Limb (tissue), 2 donors: Measurements from ENCODE around the gene ZFYVE26.
"Not testable (repeated sequence)": the region's sequence is repeated elsewhere in the genome, so short reads cannot be mapped to it uniquely, and the experiment has no call there.

Experiments used
- DNase-seq, 2 donors: peaks; one replicate each; pipeline ENCODE4 v3.0.0-alpha.2; 2016; ENCODE audit errors: extremely low spot score in 2 of 2

ZFYVE26 gene

GRCh38 chr14:67710209-67710608 lies 106.2 kb downstream of the ZFYVE26 start:
- DNase-seq = no peak

GRCh38 chr14:67709796-67710195 lies 106.6 kb downstream of the ZFYVE26 start:
- DNase-seq = not testable (repeated sequence)

DNA sequence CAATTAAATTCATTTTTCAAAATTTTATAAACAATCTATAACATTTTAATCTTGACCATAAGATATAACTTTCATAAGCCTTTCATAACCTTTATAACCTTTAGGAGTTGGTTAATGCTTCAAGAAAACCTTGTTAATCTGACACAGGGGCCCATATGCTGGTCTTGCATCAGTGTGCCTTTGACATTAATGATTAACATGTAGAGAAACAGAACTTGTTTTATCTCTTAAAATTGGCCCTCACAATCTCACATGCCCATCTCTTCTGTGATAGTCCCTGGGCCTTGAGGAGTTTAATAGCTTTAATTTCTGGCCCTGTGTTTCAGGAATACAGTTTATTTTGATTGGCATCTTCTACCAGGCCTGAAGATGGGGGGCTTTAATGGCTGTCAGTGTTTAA lies 107.0 kb downstream of the ZFYVE26 start:
- not testable (repeated sequence) for DNase-seq

- DNase-seq = no peak
Observed at GRCh38 chr14:67705211-67705610, 111.2 kb downstream of the ZFYVE26 start.

GRCh38 chr14:67704484-67705089 lies 111.8 kb downstream of the ZFYVE26 start:
- peak in 1 of 2 donors; percentile 58 for DNase-seq

- no peak for DNase-seq
Observed at GRCh38 chr14:67703997-67704396, 112.4 kb downstream of the ZFYVE26 start.

DNA sequence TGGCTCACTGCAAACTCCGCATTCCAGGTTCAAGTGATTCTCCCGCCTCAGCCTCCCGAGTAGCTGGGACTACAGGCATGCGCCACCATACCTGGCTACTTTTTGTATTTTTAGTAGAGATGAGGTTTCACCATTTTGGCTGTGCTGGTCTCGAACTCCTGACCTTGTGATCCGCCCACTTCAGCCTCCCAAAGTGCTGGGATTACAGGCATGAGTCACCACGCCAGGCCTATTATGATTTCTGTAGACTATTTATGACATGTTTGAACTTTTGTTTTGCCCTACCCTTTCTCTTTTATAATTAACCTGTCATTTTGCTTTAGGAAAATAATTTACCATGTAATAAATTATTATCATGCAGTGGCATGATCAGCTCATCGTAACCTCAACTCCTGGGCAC lies 114.9 kb downstream of the ZFYVE26 start, which contains the start of gene RDH12:
Gene RDH12, plus strand, starts transcription at position 395 of the 400 bp plus-strand sequence. CDS start 20,757 bp downstream, outside the sequence.
- DNase-seq = not testable (repeated sequence)

- no peak for DNase-seq
Observed at GRCh38 chr14:67698179-67698578, 118.2 kb downstream of the ZFYVE26 start.

DNA sequence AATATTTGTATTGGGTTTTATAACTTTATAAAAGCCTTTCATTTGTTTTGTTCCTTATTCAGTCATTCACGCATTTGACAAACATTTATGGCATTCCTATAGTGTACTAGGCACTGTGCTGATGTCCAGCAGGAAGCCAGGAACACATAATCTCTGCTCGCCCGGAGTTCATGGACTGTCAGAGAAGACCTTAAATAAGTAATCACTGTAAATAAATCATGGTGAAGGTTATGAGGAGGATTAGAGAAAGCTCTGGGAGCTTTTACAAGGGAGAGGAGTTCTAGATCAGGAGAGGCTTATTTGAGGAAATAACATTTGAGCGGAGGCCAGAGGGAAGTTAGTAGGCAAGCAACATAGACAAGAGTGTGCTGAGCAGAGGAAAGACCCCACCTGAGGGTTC lies 119.4 kb downstream of the ZFYVE26 start:
- no peak for DNase-seq
